ENCODE data around the gene GMNC.

Gene GMNC, protein sequence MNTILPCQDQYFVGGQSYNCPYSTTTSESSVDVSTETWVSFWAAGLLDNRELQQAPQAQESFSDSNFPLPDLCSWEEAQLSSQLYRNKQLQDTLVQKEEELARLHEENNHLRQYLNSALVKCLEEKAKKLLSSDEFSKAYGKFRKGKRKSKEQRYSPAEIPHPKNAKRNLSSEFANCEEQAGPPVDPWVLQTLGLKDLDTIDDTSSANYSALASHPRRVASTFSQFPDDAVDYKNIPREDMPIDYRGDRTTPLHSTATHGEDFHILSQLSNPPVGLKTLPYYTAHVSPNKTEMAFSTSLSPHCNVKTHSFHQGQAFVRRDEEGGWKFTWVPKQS

DNA sequence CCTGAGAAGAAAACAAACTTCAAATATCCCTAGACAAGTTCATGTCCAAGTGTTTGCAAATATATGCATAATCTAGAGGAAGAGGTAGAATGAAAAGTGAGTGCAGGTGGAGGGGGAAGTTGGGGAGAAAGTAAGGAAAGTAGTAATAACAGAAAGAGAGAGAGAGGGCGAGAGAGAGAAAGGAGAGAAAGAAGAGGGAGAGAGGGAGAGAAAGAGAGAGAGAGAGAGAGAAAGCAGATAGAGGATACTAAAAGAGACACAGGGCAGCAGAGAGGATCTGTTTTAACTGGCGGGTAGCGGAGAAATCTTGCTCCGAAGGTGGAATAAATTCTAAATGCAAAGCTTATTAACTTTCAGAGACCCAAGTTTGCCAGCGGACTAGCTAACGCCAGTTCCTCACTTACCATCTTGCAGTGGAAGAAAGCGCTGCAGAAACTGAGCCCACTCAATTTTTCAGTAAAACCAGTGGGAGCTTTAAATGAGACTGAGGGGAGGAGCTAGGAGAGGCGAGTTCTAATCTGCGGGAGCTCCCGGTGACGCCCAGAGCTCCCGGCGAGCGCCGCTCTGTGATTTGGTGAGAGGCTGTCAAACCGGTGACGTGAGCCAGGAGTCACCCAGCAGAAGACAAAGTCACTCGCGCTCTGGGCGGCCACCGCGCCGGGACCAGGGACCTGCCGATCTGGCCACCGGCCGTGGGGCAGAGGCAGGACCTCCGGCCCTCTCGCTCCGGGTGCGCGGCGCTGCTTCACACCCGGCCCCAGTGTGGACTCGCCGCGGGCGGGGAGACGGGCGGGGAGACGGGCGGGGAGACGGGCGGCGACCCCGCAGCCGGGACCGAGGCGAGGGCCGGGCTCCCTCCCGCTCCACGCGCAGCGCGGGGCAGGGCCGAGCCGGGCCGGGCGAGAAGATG lies at the start of gene GMNC:
Gene GMNC (minus strand): TSS at position 486 of the 910 bp plus-strand sequence. CDS start 79 bp downstream, at position 407.
- TF ChIP-seq GATA2 (IDR thresholded peaks at IDR 0.05; ENCODE audit: low read depth, low read length) (no peak), GATA3 (IDR thresholded peaks at IDR 0.05; ENCODE audit: low read depth, low read length) (no peak)

GRCh38 chr3:190911382-190911781 lies 48.9 kb upstream of the GMNC start:
- TF ChIP-seq GATA2 (IDR thresholded peaks at IDR 0.05; ENCODE audit: low read depth, low read length) (no peak), GATA3 (IDR thresholded peaks at IDR 0.05; ENCODE audit: low read depth, low read length) (no peak)

DNA sequence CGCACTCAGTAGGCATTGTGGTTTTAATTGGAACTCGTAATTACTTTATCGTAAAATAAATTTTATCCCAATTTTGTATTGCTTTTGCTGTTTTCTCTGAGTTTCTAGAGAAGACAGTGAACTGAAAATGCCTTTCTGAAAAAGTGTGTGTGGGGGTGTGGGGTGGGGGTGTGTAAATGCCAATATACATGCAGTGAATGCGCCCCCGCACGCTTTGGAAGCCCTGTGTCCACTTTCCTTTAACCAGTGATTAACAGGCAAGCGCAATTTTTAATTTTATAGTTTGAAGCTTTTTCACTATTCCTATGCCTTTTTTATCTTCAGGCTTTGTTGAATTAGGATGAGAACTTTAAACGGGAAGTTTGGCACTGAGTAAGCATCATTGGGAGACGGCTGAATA lies 47.4 kb upstream of the GMNC start:
- no peak for TF ChIP-seq GATA2 (IDR thresholded peaks at IDR 0.05; ENCODE audit: low read depth, low read length)
- no peak for TF ChIP-seq GATA3 (IDR thresholded peaks at IDR 0.05; ENCODE audit: low read depth, low read length)

- TF ChIP-seq GATA2 (IDR thresholded peaks at IDR 0.05; ENCODE audit: low read depth, low read length): no peak
- no peak for TF ChIP-seq GATA3 (IDR thresholded peaks at IDR 0.05; ENCODE audit: low read depth, low read length)
These were observed 40.7 kb upstream of the GMNC start for GRCh38 chr3:190903156-190903555.

GRCh38 chr3:190902292-190902691 lies 39.8 kb upstream of the GMNC start:
- TF ChIP-seq GATA2 (IDR thresholded peaks at IDR 0.05; ENCODE audit: low read depth, low read length): no peak
- TF ChIP-seq GATA3 (IDR thresholded peaks at IDR 0.05; ENCODE audit: low read depth, low read length): no peak

GRCh38 chr3:190892395-190892902 lies 30.0 kb upstream of the GMNC start:
- TF ChIP-seq GATA3 (IDR thresholded peaks at IDR 0.05; ENCODE audit: low read depth, low read length) (no peak), GATA2 (IDR thresholded peaks at IDR 0.05; ENCODE audit: low read depth, low read length) (no peak)

DNA sequence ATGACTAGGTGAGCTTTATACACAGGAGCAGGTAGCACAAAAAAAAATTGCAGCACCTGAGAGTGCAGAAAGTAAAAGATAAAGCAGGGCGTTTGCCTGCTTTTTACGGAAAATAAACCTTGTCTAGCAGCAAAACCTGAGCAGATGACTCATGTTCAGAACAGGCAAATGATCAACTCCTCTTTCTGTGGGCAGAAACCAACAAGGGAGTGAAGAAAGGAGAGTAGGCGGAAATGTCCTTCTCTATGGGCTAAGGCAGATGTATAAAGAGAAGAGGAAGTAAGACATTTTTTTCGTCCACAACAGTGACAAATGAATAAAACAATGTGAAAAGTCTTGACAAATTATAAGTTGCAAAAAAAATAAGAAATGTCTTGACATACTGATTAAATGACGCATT lies 24.5 kb upstream of the GMNC start:
- TF ChIP-seq GATA3 (IDR thresholded peaks at IDR 0.05; ENCODE audit: low read depth, low read length): no peak

- TF ChIP-seq GATA3 (IDR thresholded peaks at IDR 0.05; ENCODE audit: low read depth, low read length) (no peak), GATA2 (IDR thresholded peaks at IDR 0.05; ENCODE audit: low read depth, low read length) (no peak)
These were observed 21.7 kb upstream of the GMNC start for GRCh38 chr3:190883973-190884832.

DNA sequence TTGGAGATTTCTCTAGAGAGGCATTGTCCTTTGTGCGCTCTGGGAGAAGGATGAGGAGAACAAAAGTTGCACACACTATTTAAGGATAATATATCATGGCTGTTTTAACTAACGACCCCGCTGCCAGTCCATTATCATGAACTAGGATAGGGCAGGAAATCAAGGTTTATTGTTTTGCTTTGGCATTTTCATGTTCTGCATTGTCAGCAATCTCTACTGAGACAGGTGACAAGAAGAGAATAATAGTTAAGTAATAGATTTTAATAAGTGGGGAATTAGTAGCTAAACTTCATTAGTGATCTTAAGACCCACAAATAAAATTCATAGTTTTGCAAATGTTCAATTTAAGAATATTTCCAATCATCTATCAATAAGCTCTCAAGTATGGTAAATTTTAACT lies 20.6 kb upstream of the GMNC start:
- TF ChIP-seq GATA3 (IDR thresholded peaks at IDR 0.05; ENCODE audit: low read depth, low read length): no peak
- TF ChIP-seq GATA2 (IDR thresholded peaks at IDR 0.05; ENCODE audit: low read depth, low read length): no peak

- TF ChIP-seq GATA3 (IDR thresholded peaks at IDR 0.05; ENCODE audit: low read depth, low read length): no peak
- no peak for TF ChIP-seq GATA2 (IDR thresholded peaks at IDR 0.05; ENCODE audit: low read depth, low read length)
These were observed 15.4 kb upstream of the GMNC start for GRCh38 chr3:190877925-190878324.

- TF ChIP-seq GATA3 (IDR thresholded peaks at IDR 0.05; ENCODE audit: low read depth, low read length): no peak
- no peak for TF ChIP-seq GATA2 (IDR thresholded peaks at IDR 0.05; ENCODE audit: low read depth, low read length)
These were observed 7.6 kb upstream of the GMNC start for GRCh38 chr3:190870127-190870526.

GRCh38 chr3:190867071-190867470 lies 4.6 kb upstream of the GMNC start:
- TF ChIP-seq GATA3 (IDR thresholded peaks at IDR 0.05; ENCODE audit: low read depth, low read length) (no peak), GATA2 (IDR thresholded peaks at IDR 0.05; ENCODE audit: low read depth, low read length) (no peak)

GRCh38 chr3:190865828-190866227 lies 3.3 kb upstream of the GMNC start:
- no peak for TF ChIP-seq GATA2 (IDR thresholded peaks at IDR 0.05; ENCODE audit: low read depth, low read length)
- no peak for TF ChIP-seq GATA3 (IDR thresholded peaks at IDR 0.05; ENCODE audit: low read depth, low read length)

DNA sequence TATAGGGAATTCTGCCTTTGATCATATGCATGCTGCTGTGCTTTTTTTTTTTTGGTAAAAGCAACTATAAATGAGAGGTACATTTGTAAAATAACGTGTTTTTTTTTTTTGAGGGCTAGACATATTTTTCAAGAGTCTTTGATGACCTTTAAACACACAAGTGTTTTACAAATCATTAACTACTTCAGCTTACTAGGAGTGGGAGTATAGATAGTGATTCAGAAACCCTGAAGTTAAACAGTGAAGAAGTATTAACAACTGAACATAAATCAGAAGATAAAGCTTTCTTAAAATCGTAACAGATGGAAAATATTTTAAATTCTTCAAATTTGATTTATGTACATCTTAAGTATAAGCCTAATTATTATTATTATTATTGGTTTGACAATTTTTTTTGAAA lies 2.9 kb upstream of the GMNC start:
- TF ChIP-seq GATA2 (IDR thresholded peaks at IDR 0.05; ENCODE audit: low read depth, low read length) (no peak), GATA3 (IDR thresholded peaks at IDR 0.05; ENCODE audit: low read depth, low read length) (no peak)
